ENCODE measurements around the gene HS1BP3. TPM values are rescaled to one million over a fixed set of nuclear protein-coding genes. Genes with fewer than 3 reads are reported as not detected.

The HS1BP3 gene
- total and polyA plus RNA-seq, 2 donors (not counting 3 experiments of a cell fraction or from before 2014, with no cell fraction given): 27.4 to 33.1 TPM

- POLR2A ChIA-PET: interaction anchor here (1.5 kb wide), 1 partner anchor 167 kb away, joined by 7 read pairs; the partner anchor contains the start of gene RHOB
- Histone ChIP-seq H3K27me3 (ENCODE audit: control insufficient read depth in 2 of 2, insufficient read depth in 2 of 2, low read length in 2 of 2) (no peaks in the 10 kb centered on the region), H3K36me3 (ENCODE audit: control insufficient read depth in 2 of 2, extremely low read depth in 1 of 2, insufficient read depth in 2 of 2, low read length in 2 of 2) (no peaks in the 10 kb centered on the region), H3K79me2 (ENCODE audit: control insufficient read depth, insufficient read depth, low read length) (no peaks in the 10 kb centered on the region), H3K4me1 (ENCODE audit: control insufficient read depth, extremely low read depth, insufficient read depth, low read length) (peaks cover 48% of the 10 kb centered on the region), H3K9ac (replicated peaks; ENCODE audit: extremely low read depth, insufficient read depth, low read length) (no peak overlapping the region), H3K9me3 (replicated peaks; ENCODE audit: control insufficient read depth, insufficient read depth, low read length) (no peaks in the 10 kb centered on the region), H4K20me1 (replicated peaks; ENCODE audit: control insufficient read depth, extremely low read depth, insufficient read depth, low read length) (no peaks in the 10 kb centered on the region), H3K4me2 (ENCODE audit: insufficient read depth, low read length) (no peak overlapping the region), H3K9me1 (replicated peaks; ENCODE audit: control insufficient read depth, extremely low read depth, insufficient read depth, low read length) (no peaks in the 10 kb centered on the region), H2AFZ (ENCODE audit: low read depth, low read length) (no peak overlapping the region), H3K4me3 (replicated peaks in 1 of 3; ENCODE audit: insufficient read depth in 1 of 3, low read depth in 1 of 3, low read length in 3 of 3) (no peak overlapping the region), H3K27ac (ENCODE audit: insufficient read depth, low read depth, low read length) (no peak overlapping the region)
- CTCF ChIA-PET: interaction anchor here (1.0 to 5.2 kb wide), 5 partner anchors 9 to 52 kb away, joined by 3 to 15 read pairs (median 4); no protein-coding TSS in a partner anchor
- no TSS peak for BruUV-seq (replicated peaks)
- intact Hi-C loops (cut with micrococcal nuclease) (no loop called here), dilution Hi-C loops (cut with MboI; ENCODE audit: extremely low pct_ligation_motif_present, low sequenced_read_pairs) (no loop called here)
- FAIRE-seq: no peak
- no peak for DNase-seq (ENCODE audit: low read depth, low spot score)
- TF ChIP-seq POLR2AphosphoS5 (IDR thresholded peaks at IDR 0.05; ENCODE audit: insufficient read depth, low read depth, low read length) (no peak), POLR2A (IDR thresholded peaks at IDR 0.05; ENCODE audit: low read depth, low read length) (no peak), MAX (IDR thresholded peaks at IDR 0.05; ENCODE audit: insufficient read depth, insufficient read length) (no peak), EZH2 (IDR thresholded peaks at IDR 0.05; ENCODE audit: borderline replicate concordance, low read depth, low read length, severe bottlenecking) (no peak), JUN (IDR thresholded peaks at IDR 0.05; ENCODE audit: borderline replicate concordance, insufficient read depth, insufficient read length, low read depth) (no peak), CTCF (IDR thresholded peaks at IDR 0.05; ENCODE audit: extremely low read depth in 1 of 2, insufficient read depth in 1 of 2, low read depth in 1 of 2, low read length in 2 of 2) (no peak), GATA2 (IDR thresholded peaks at IDR 0.05; ENCODE audit: insufficient read depth, insufficient read length, low read depth, low read length) (no peak), FOS (IDR thresholded peaks at IDR 0.05; ENCODE audit: borderline replicate concordance, insufficient read depth, low read length) (no peak), MYC (IDR thresholded peaks at IDR 0.05; ENCODE audit: low read depth, low read length) (no peak)
Observed at GRCh38 chr2:20614201-20615067, 36.5 kb downstream of the HS1BP3 start.
